GM19099 (cell line): ENCODE data around the gene PDK3.

Experiments used
- POLR2A ChIP-seq: IDR thresholded peaks from 3 replicates; pipeline ENCODE4 v1.6.1; 2011; ENCODE audit warnings: low read depth; ENCODE audit not compliant: insufficient read length; ENCODE audit errors: extremely low read depth

The PDK3 gene

GRCh38 chrX:24498181-24498580, 33.1 kb downstream of the PDK3 start:
- no peak for TF ChIP-seq POLR2A

DNA sequence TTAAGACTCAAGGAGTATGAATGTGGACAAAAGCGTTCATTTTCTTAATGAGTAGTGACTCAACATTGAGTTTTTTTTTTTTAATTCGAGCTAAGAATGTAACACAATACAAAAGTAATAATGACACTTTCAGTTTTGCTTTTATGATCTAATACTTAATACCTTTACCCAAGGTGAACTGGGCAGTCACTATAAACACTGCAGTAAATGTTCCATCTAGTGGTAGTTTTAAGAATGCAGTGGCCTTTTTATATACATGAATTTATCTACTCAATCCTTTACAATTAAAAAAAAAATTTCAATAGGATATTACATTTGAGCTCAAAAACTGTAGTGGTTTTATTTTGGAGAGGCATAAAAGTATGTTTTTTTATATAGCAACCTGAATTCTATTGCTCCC, 33.9 kb downstream of the PDK3 start:
- no peak for TF ChIP-seq POLR2A

DNA sequence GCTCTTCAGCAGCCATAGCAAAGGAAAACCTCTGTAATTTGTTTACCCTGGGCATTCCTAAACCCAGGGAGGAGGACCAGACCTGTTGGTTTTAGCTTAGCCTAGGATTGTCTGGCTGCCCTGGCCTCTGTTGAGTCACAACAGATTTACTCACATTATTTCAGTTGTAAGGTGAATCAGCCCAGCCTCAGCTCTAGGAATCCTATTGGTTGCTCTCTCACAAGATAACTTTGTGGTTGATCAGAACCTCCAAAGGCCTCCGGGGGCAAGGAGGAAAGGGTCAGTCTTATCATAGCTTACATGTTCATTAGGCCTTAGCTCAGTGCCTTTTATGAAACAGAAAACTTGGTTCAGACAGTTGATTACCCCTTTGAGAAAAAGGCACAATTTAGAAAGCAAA, 41.0 kb downstream of the PDK3 start:
- TF ChIP-seq POLR2A = no peak

DNA sequence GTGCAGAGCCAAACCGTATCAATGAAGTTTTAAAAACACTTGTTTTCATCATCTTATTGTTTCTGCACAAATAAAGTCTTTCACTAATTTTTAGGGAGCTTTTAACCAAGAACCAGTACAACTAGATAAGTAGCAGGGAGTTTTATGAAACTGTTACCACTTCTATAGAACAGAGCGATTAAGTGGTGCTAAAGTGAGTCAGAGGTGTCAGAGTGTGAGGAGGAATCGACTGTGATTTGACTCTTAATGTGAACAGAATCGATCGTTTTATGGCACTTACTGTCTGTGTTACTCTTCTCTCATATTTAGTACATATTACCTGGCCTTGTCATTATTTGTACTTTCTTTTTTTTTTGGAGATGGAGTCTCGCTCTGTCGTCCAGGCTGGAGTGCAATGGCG, 43.3 kb downstream of the PDK3 start:
- no peak for TF ChIP-seq POLR2A

GRCh38 chrX:24513416-24513815, 48.3 kb downstream of the PDK3 start:
- TF ChIP-seq POLR2A = no peak

GRCh38 chrX:24515447-24515846, 50.4 kb downstream of the PDK3 start:
- no peak for TF ChIP-seq POLR2A

DNA sequence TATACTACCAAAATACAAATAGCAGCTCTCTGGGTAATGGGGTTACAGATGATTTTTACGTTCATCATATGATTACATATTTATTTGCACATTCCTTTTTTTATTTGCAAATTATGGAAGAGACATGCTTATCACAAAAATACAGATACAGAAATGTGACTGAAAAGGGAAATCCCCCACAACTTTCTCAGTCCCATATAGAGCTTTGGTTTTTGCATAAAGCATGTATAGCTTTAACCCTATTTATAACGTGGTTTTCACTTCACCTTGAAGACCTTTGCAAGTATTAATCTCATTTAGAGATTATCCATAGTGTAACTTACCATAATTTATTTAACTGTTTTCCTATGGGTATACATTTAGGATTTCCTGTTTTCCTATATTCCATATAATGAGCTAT, 55.4 kb downstream of the PDK3 start:
- TF ChIP-seq POLR2A = no peak

DNA sequence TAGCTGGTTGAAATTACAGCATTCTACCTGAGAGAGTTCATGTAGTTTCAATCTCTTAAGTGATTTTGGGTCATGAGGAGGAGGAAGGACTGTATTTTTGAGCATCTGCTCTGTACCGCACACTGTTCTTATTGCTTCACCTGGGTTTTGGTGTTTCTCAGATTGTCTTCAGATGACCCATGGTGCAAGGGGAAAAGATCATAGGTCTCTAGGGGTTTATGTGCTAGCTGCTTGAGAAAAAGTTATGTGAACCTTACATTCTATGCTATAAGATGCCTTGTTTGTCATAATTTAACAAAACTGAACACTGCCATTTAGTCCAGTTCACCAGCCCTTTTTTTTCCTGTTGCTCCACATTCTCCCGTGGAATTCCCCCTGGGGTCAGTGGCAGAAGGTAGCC, 60.4 kb downstream of the PDK3 start:
- TF ChIP-seq POLR2A = no peak

DNA sequence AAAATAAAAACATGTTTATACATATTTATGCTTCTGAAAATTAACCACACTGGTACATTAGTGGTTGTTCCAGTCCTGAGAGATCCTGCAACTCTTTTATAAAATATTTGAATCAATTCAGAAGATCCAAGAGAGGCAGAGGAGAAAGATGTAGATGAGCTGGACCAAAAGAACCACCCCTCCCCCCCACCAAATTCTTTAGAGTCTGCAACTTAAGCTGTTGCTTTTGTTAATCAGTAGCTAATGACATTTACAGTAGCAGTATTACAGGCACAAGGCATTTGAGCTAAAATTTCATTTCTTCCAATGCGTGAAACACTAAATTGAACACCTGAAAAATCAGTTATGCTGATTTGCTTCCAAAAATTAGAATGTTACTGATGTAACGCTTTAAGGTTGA, 61.5 kb downstream of the PDK3 start:
- TF ChIP-seq POLR2A = no peak

GRCh38 chrX:24528605-24529004, 63.5 kb downstream of the PDK3 start:
- TF ChIP-seq POLR2A = no peak

DNA sequence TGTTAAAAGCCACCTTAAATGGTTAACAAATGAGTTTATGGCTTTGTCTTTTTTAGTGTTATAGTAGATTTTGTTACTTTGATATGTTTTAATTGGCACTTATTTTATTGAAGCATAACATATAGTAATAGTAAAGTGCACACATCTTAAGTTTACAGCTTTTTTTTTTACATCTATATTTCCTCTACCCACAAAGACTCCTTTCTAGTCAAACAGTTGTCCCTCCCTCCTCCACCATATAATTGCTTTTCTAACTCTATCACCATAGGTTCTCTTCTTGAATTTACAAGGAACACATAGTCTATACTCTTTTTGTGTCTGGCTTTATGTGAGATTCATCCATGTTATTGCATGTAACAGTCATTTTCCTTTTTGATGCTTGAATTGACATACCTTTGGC, 71.5 kb downstream of the PDK3 start:
- TF ChIP-seq POLR2A = no peak

DNA sequence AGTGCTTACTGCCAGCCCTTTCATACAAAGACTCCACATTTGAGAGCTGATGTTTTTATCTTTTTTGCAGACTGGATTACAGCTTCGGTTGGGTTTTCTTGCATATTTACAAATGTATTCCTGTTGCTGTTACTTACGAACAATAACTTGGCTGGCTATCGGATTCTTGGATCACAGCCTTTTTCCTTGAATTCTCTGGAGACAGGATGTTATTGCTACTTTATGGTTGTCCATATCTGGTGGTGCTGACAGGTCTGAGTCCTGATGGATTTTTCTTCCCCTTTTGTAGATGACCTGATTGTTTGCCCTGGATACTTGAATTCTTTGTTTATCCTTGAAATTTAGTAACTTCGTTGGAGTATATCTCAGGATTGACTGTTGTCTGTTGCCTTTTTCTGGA, 77.7 kb downstream of the PDK3 start:
- no peak for TF ChIP-seq POLR2A

DNA sequence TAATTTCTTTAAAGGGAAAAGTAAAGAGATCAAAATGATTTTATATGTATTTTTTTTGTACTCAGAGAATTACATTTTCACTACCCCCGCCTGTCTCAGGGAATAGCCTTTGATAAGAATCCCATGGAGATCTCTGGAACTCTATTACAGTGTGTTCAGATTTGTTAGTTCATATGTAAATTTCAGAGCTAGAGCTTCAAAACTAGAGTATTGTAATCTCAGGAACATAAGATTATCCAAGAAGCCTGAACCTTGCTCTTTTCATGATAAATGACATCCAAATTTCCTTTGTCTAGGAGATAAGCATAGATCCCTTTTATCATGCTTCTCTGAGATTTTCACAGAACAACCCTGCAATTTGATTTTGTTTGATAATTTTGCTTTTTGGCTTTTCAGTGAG, 82.9 kb downstream of the PDK3 start:
- TF ChIP-seq POLR2A = no peak

- TF ChIP-seq POLR2A = no peak
These were observed 85.1 kb downstream of the PDK3 start for GRCh38 chrX:24550166-24550565.

DNA sequence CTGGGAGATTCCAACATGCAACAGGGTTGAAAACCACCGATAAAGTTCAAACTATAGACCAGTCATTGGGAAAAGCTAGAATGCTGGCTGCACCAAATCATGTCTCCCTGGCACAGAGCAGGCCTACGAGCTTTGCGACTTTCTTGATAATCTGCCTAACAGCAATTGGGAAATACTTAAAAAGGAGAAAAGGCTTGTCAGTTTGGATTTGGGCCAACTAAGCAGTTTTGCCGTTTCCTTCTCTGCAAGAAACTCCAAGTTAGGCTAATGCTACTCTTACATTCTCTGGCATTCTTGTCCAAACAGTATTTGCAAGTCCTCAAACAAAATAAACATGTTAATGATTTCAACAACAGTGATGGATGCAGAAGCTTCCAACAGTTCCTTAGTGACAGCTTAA, 87.9 kb downstream of the PDK3 start:
- no peak for TF ChIP-seq POLR2A

DNA sequence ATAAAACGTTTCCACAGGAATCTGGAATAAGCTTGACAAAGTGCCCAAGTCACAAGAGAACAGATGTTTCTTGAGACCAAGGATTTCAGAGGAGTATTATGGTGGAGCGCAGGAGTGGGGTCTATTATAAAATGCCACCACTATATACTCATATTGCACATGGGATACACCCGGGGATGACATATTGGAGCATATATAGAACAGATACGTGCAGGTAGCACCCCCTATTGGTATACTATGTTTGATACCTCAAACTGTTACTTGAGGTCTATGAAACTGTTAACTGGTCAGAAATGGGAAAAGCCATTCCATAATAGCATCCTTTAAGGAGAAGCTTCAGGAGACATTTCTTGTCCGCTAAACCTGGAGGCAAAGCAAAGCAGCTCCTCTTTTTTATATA, 96.0 kb downstream of the PDK3 start:
- TF ChIP-seq POLR2A = no peak

DNA sequence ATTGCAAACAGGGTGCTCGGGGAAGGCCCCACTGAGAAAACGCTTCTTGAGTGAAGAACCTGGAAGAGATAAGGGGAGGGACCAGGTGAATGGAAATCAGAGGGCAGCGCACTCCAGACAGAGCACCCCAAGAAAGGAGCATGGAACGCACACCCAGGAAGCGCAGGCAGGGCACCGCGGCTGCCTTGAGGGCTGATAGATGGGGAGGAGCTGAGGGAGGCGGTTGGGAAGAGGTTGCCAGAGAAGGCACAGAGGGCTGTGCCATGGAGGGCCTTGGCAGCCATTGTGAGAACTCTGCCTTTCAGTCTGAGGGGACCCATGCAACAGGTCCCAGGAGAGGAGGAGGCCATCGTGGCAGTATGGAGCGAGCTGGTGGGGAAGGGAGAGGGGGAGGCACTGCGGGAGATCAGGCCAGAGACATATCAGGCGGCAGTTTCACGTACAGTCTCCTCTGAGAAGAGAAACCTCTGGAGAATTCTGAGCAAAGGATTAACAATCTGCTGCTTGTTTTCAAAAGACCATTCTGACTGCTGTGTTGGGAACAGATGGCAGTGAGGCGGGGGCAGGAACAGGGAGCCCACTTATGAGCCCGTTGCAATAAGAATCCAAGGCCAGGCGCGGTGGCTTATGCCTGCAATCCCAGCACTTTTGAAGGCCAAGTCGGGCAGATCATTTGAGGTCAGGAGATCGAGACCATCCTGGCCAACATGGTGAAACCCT, 98.4 kb downstream of the PDK3 start:
- no peak for TF ChIP-seq POLR2A
